ENCODE measurements around the gene SCOC.

SCOC gene

GRCh38 chr4:140373328-140374129 is at the start of gene SCOC:
Gene SCOC, plus strand, starts transcription at chr4:140373646. Its CDS starts 5,525 bp downstream, at chr4:140379171.
- TF ChIP-seq ZFX (IDR thresholded peaks at IDR 0.05; ENCODE audit: borderline replicate concordance), result no peak
- H3K27ac ChIP-seq, result peak within 1 kb of the TSS; percentile 93

DNA sequence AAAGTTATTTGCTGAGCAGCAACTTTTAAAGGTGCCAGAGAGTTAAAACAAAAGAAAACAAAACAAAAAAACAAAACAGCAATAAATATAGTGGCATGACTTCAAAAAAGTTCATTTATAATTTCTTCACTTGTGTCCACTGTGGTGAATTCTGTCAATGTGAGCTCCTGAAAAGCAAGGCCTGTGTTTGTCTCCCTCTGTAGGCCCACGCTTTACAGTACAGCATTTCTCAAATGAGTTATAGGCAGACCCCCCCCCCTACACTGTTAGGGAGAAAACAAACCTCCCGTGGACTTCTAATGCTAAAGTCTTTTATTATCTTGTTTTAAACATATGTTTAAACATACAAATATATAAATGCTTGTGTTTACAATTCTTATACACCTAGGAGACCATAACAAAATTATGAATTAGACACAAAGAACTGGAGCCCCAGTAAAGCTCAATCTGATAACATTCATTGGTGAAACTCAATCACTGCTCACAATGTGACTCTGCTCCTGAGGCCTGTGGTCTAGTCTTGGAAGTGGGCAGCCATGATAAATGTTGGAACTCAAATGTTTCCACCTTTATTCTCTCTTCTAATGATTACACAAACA is 47.0 kb upstream of the SCOC start:
- no peak overlapping the region for H3K27ac ChIP-seq
- TF ChIP-seq, protein P1, sequence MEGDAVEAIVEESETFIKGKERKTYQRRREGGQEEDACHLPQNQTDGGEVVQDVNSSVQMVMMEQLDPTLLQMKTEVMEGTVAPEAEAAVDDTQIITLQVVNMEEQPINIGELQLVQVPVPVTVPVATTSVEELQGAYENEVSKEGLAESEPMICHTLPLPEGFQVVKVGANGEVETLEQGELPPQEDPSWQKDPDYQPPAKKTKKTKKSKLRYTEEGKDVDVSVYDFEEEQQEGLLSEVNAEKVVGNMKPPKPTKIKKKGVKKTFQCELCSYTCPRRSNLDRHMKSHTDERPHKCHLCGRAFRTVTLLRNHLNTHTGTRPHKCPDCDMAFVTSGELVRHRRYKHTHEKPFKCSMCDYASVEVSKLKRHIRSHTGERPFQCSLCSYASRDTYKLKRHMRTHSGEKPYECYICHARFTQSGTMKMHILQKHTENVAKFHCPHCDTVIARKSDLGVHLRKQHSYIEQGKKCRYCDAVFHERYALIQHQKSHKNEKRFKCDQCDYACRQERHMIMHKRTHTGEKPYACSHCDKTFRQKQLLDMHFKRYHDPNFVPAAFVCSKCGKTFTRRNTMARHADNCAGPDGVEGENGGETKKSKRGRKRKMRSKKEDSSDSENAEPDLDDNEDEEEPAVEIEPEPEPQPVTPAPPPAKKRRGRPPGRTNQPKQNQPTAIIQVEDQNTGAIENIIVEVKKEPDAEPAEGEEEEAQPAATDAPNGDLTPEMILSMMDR (IDR thresholded peaks at IDR 0.05), result peak; percentile 79
- no peak for TF ChIP-seq ZFX (IDR thresholded peaks at IDR 0.05; ENCODE audit: borderline replicate concordance)

DNA sequence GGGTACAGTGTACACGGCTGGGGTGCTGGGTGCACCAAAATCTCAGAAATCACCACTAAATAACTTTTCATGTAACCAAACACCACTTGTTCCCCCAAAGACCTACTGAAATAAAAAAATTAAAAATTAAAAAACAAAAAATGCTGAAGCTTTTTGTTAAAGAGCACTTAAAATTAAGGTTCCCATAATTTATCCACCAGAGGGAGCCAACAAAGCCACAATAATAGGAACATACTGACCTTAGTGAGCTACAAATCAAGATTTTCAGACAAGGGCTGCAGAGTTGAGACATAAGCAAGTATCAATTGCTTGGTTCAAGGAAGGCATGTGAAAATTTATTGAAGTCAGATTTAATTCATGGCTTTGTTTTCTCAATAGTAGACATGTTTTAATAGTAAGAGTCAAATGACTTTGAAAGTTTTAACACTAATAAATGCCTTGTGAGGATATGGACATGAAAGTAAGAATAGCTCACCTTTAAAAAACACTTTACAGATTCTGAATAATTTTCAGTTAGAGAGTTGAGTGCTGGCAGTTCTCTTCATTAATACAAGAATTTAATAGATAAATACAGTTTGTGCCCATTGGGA is 43.0 kb upstream of the SCOC start:
- no peak for TF ChIP-seq ZFX (IDR thresholded peaks at IDR 0.05; ENCODE audit: borderline replicate concordance)
- TF ChIP-seq, protein P1 (IDR thresholded peaks at IDR 0.05), result peak; percentile 79
- H3K27ac ChIP-seq, result no peak overlapping the region

- TF ChIP-seq ZFX (IDR thresholded peaks at IDR 0.05; ENCODE audit: borderline replicate concordance), result no peak
- TF ChIP-seq, protein P1 (IDR thresholded peaks at IDR 0.05), result no peak
- H3K27ac ChIP-seq, result no peak overlapping the region
Measured at GRCh38 chr4:140331245-140331644, 42.2 kb upstream of the SCOC start.

GRCh38 chr4:140331876-140332275 is 41.6 kb upstream of the SCOC start:
- no peak overlapping the region for H3K27ac ChIP-seq
- TF ChIP-seq, protein P1 (IDR thresholded peaks at IDR 0.05), result no peak
- TF ChIP-seq ZFX (IDR thresholded peaks at IDR 0.05; ENCODE audit: borderline replicate concordance), result no peak

- peak overlapping the region; percentile 51 for H3K27ac ChIP-seq
- TF ChIP-seq, protein P1 (IDR thresholded peaks at IDR 0.05), result no peak
- TF ChIP-seq ZFX (IDR thresholded peaks at IDR 0.05; ENCODE audit: borderline replicate concordance), result no peak
Measured at GRCh38 chr4:140332734-140333133, 40.7 kb upstream of the SCOC start.

DNA sequence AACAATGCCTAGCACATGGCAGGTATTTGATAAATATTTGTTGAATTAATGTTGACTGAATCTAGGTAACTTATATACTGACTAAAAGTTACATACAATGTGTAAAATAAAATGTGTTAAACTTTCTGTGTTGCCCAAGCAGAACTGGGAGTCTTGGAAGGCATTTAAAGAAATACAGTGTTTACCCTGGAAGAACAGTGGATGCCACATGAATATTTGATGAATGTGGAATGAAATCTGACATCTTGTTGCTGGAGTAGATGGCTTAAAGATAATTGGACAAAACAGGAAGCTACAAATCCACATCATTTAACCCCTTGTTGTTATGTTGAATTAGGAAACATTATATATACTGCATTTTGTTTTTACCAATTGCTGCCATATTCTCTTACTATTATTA is 39.9 kb upstream of the SCOC start:
- no peak for TF ChIP-seq ZFX (IDR thresholded peaks at IDR 0.05; ENCODE audit: borderline replicate concordance)
- TF ChIP-seq, protein P1 (IDR thresholded peaks at IDR 0.05), result no peak
- H3K27ac ChIP-seq, result peak overlapping the region; percentile 51
